ENCODE data around the gene TMEM271. TPM values are rescaled to one million over a fixed set of nuclear protein-coding genes. Genes with fewer than 3 reads are reported as not detected.

TMEM271 gene
- total and polyA plus RNA-seq, 4 donors = not detected

DNA sequence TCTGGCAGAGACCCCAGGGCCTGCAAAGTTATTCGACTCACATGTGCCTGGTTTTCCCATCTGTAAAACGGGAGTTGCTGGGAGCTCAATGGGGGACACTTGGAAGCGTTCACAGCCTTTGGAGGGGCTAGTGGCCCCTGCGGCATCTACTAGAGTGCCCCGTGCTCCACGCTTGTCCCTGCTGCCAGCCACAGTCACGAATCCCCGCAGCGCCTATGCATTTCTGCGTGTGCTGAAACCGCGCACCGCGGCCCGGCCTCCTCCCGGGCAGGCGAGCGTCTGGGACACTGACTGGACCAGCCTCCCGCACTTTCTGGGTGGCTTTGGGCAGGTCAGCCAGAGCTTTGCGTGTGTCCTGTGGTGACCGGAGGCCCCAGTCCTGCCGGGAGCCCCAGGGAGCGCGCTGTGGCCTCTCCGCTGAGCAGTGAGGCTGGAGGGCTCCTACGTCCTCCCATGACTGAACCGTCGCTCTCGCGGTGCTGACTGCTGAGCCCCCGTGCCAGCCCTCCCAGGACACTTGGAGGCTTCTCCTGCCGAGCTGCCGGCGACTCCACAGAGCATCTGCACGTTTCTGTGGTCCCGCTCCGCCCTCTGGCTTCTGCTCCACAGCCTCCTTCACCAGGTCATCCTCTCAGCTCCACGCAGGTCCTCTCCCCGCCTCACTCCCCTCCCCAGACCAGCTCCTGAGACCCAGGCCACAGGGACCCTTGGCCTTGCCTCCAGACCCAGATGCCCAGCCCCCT is 40.7 kb downstream of the TMEM271 start (continued):
- no peak for TF ChIP-seq GABPA (IDR thresholded peaks at IDR 0.05 in 1 of 2, conservative IDR thresholded peaks at IDR 0.05 in 1 of 2)
- no peak for TF ChIP-seq SP1 (IDR thresholded peaks at IDR 0.05)
- no peak for TF ChIP-seq RAD21 (IDR thresholded peaks at IDR 0.05)

DNA sequence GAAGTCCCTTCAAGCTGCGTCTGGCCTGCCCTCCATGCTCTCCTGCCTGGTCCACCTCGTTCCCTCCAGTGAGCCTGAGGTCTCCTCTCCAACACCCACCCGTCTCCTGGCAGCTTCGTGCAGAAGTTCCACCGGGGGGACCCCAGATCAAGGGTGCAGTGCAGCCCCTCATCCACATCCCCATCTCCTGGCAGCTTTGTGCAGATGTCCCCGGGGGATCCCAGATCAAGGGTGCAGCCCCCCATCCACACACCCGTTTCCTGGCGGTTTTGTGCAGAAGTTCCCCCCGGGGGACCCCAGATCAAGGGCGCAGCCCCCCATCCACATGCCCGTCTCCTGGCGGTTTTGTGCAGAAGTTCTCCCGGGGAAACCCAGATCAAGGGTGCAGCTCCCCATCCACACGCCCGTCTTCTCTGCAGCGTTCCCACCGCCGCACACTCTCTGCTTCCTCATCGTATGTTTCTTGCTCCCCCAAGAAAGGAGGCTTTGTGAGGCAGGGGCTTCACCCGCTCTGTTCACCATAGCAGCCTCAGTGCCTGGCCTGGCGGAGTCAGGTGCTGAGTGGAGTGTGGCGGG is 41.4 kb downstream of the TMEM271 start:
- DNase-seq (ENCODE audit: low spot score) = no peak
- no peak overlapping the region for H3K27ac ChIP-seq (ENCODE audit: low read depth in 1 of 2, low read length in 2 of 2)
- no peak overlapping the region for H3K9ac ChIP-seq (ENCODE audit: low read depth in 1 of 2, low read length in 2 of 2)
- no peaks in the 10 kb centered on the region for H3K27me3 ChIP-seq (ENCODE audit: control insufficient read depth in 4 of 4, insufficient read depth in 4 of 4, low read length in 3 of 4)
- no peak for TF ChIP-seq FOXA1 (IDR thresholded peaks at IDR 0.05)
- no peak for TF ChIP-seq GABPA (IDR thresholded peaks at IDR 0.05 in 1 of 2, conservative IDR thresholded peaks at IDR 0.05 in 1 of 2)
- TF ChIP-seq HNF4G (IDR thresholded peaks at IDR 0.05) = no peak
- TF ChIP-seq, protein P1, sequence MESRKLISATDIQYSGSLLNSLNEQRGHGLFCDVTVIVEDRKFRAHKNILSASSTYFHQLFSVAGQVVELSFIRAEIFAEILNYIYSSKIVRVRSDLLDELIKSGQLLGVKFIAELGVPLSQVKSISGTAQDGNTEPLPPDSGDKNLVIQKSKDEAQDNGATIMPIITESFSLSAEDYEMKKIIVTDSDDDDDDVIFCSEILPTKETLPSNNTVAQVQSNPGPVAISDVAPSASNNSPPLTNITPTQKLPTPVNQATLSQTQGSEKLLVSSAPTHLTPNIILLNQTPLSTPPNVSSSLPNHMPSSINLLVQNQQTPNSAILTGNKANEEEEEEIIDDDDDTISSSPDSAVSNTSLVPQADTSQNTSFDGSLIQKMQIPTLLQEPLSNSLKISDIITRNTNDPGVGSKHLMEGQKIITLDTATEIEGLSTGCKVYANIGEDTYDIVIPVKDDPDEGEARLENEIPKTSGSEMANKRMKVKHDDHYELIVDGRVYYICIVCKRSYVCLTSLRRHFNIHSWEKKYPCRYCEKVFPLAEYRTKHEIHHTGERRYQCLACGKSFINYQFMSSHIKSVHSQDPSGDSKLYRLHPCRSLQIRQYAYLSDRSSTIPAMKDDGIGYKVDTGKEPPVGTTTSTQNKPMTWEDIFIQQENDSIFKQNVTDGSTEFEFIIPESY (IDR thresholded peaks at IDR 0.05) = no peak
- TF ChIP-seq EGR1 (IDR thresholded peaks at IDR 0.05; ENCODE audit: low read depth in 2 of 2) = no peak
- TF ChIP-seq RAD21 (IDR thresholded peaks at IDR 0.05) = no peak
- no peak for TF ChIP-seq TAF1 (conservative IDR thresholded peaks at IDR 0.05)
- TF ChIP-seq FOXA2 (IDR thresholded peaks at IDR 0.05) = no peak
- TF ChIP-seq, protein P2, sequence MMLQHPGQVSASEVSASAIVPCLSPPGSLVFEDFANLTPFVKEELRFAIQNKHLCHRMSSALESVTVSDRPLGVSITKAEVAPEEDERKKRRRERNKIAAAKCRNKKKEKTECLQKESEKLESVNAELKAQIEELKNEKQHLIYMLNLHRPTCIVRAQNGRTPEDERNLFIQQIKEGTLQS (IDR thresholded peaks at IDR 0.05) = no peak
- no peak for TF ChIP-seq YY1 (IDR thresholded peaks at IDR 0.05)
- TF ChIP-seq, protein P3, sequence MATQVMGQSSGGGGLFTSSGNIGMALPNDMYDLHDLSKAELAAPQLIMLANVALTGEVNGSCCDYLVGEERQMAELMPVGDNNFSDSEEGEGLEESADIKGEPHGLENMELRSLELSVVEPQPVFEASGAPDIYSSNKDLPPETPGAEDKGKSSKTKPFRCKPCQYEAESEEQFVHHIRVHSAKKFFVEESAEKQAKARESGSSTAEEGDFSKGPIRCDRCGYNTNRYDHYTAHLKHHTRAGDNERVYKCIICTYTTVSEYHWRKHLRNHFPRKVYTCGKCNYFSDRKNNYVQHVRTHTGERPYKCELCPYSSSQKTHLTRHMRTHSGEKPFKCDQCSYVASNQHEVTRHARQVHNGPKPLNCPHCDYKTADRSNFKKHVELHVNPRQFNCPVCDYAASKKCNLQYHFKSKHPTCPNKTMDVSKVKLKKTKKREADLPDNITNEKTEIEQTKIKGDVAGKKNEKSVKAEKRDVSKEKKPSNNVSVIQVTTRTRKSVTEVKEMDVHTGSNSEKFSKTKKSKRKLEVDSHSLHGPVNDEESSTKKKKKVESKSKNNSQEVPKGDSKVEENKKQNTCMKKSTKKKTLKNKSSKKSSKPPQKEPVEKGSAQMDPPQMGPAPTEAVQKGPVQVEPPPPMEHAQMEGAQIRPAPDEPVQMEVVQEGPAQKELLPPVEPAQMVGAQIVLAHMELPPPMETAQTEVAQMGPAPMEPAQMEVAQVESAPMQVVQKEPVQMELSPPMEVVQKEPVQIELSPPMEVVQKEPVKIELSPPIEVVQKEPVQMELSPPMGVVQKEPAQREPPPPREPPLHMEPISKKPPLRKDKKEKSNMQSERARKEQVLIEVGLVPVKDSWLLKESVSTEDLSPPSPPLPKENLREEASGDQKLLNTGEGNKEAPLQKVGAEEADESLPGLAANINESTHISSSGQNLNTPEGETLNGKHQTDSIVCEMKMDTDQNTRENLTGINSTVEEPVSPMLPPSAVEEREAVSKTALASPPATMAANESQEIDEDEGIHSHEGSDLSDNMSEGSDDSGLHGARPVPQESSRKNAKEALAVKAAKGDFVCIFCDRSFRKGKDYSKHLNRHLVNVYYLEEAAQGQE (IDR thresholded peaks at IDR 0.05) = no peak
- TF ChIP-seq RXRA (IDR thresholded peaks at IDR 0.05) = no peak
- no peak for TF ChIP-seq JUND (IDR thresholded peaks at IDR 0.05)
- TF ChIP-seq NR2F2 (IDR thresholded peaks at IDR 0.05) = no peak
- no peak for TF ChIP-seq HNF4A (conservative IDR thresholded peaks at IDR 0.05)
- no peak for TF ChIP-seq SP1 (IDR thresholded peaks at IDR 0.05)
- TF ChIP-seq, protein P4, sequence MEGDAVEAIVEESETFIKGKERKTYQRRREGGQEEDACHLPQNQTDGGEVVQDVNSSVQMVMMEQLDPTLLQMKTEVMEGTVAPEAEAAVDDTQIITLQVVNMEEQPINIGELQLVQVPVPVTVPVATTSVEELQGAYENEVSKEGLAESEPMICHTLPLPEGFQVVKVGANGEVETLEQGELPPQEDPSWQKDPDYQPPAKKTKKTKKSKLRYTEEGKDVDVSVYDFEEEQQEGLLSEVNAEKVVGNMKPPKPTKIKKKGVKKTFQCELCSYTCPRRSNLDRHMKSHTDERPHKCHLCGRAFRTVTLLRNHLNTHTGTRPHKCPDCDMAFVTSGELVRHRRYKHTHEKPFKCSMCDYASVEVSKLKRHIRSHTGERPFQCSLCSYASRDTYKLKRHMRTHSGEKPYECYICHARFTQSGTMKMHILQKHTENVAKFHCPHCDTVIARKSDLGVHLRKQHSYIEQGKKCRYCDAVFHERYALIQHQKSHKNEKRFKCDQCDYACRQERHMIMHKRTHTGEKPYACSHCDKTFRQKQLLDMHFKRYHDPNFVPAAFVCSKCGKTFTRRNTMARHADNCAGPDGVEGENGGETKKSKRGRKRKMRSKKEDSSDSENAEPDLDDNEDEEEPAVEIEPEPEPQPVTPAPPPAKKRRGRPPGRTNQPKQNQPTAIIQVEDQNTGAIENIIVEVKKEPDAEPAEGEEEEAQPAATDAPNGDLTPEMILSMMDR (IDR thresholded peaks at IDR 0.05; ENCODE audit: low read depth, low read length, missing input control) = no peak
- TF ChIP-seq, protein P5, sequence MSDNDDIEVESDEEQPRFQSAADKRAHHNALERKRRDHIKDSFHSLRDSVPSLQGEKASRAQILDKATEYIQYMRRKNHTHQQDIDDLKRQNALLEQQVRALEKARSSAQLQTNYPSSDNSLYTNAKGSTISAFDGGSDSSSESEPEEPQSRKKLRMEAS (IDR thresholded peaks at IDR 0.05) = no peak
- 96% methylated on average over 22 of the region's 22 CpGs for WGBS
- peaks cover 0 to 2% (median 0%) of the 10 kb centered on the region in 4 donors for H3K9me3 ChIP-seq (ENCODE audit: control insufficient read depth in 4 of 4, low read length in 3 of 4)
- peaks cover 13 to 55% (median 20%) of the 10 kb centered on the region in 4 donors for H3K36me3 ChIP-seq (ENCODE audit: control insufficient read depth in 4 of 4, insufficient read depth in 3 of 4, low read depth in 1 of 4, low read length in 3 of 4)
- no peaks in the 10 kb centered on the region for H3K4me1 ChIP-seq (ENCODE audit: control insufficient read depth in 4 of 4, insufficient read depth in 4 of 4, low read length in 3 of 4)
- no peak overlapping the region for H3K4me3 ChIP-seq (ENCODE audit: low read depth in 1 of 3, low read length in 3 of 3)

All from liver (tissue), 9 donors.